GM12878 (cell line): ENCODE measurements around the gene CELSR1. TPM values are rescaled to one million over a fixed set of nuclear protein-coding genes. Genes with fewer than 3 reads are reported as not detected.

ENCODE experiments used
- ATAC-seq: fragments of 200-7000 bp; cut with Tn5 transposase; 3 replicates; pipeline ENCODE4 v1.9.1; 2020; ENCODE audit warnings: mild to moderate bottlenecking, moderate library complexity
- BruUV-seq: library from RNA; stranded (reverse); fragments of 400-500 nt; replicated peaks from 2 replicates; lab custom pipeline; 2021; lab: Mats Ljungman, UMichigan
- CTCF ChIA-PET: fragments of 300-600 bp; sonication (Branson Sonifier 250); formaldehyde crosslinking; extraction: SDS; loops from one replicate; lab custom pipeline; 2021; ENCODE audit warnings: inconsistent platforms; lab: Yijun Ruan, JAX
- POLR2A ChIA-PET: fragments of 350-600 bp; formaldehyde crosslinking; extraction: SDS; loops from one replicate; lab custom pipeline; 2021; ENCODE audit warnings: inconsistent platforms; lab: Charles Lee
- RAD21 ChIA-PET: fragments of 300-600 bp; sonication (Branson Sonifier 250); formaldehyde crosslinking; loops from one replicate; lab custom pipeline; 2023; ENCODE audit warnings: antibody characterized with exemption; ENCODE audit not compliant: unreplicated experiment; lab: Charles Lee
- SMC1A ChIA-PET: fragments of 300-600 bp; sonication (Branson Sonifier 250); formaldehyde crosslinking; loops from one replicate; lab custom pipeline; 2023; ENCODE audit not compliant: unreplicated experiment, uncharacterized antibody; lab: Charles Lee
- DNase-seq: peaks from one replicate; pipeline ENCODE4 v3.0.0-alpha.2; 2011; ENCODE audit warnings: low read depth, low spot score
- FAIRE-seq: peaks from 3 replicates; lab custom pipeline; 2011; peaks lifted over from hg19 to GRCh38; lab: Jason Lieb, UNC
- H2AFZ ChIP-seq: 2 replicates; pipeline ENCODE4 v1.6.0; 2011; ENCODE audit warnings: low read depth, low read length, control low read depth; ENCODE audit not compliant: control insufficient read depth
- H3K27ac ChIP-seq: 2 replicates; pipeline ENCODE4 v1.5.1; 2011; ENCODE audit warnings: control low read depth; ENCODE audit not compliant: control insufficient read depth, insufficient read depth
- H3K27me3 ChIP-seq, 2 experiments: replicated peaks in 1 of 2; 2 replicates each; pipeline versions ENCODE4 v1.6.0 to v1.6.1; 2011; ENCODE audit warnings: low read length in 1 of 2; ENCODE audit not compliant: control insufficient read depth in 2 of 2, insufficient read depth in 2 of 2
- H3K36me3 ChIP-seq, 2 experiments: 2 replicates each; pipeline ENCODE4 v1.5.1; 2011; ENCODE audit warnings: low read length in 1 of 2; ENCODE audit not compliant: control insufficient read depth in 2 of 2, insufficient read depth in 2 of 2
- H3K4me1 ChIP-seq: 2 replicates; pipeline ENCODE4 v1.6.1; 2011; ENCODE audit warnings: mild to moderate bottlenecking, low read length, moderate library complexity, mixed read lengths; ENCODE audit not compliant: control insufficient read depth, insufficient read depth
- H3K4me2 ChIP-seq: 2 replicates; pipeline ENCODE4 v1.6.0; 2011; ENCODE audit warnings: control low read depth; ENCODE audit not compliant: control insufficient read depth, insufficient read depth
- H3K4me3 ChIP-seq: fragments of 200-600 bp; sonication (generic); 2 replicates; pipeline ENCODE4 v1.5.1; 2016
- H3K79me2 ChIP-seq: 2 replicates; pipeline ENCODE4 v1.6.0; 2011; ENCODE audit warnings: low read length; ENCODE audit not compliant: control insufficient read depth, insufficient read depth
- H3K9ac ChIP-seq: 2 replicates; pipeline ENCODE4 v1.8.0; 2011; ENCODE audit warnings: low read length, control low read depth, mixed read lengths; ENCODE audit not compliant: control insufficient read depth, insufficient read depth
- H3K9me3 ChIP-seq: replicated peaks from 3 replicates; pipeline ENCODE4 v1.5.1; 2011; ENCODE audit warnings: mild to moderate bottlenecking, low read length; ENCODE audit not compliant: control insufficient read depth, insufficient read depth
- H4K20me1 ChIP-seq: 2 replicates; pipeline ENCODE4 v1.6.0; 2011; ENCODE audit not compliant: control insufficient read depth, insufficient read depth
- ATF7 ChIP-seq: fragments of 450-650 bp; IDR thresholded peaks from 2 replicates; pipeline ENCODE4 v1.6.1; 2016; ENCODE audit warnings: low read depth, mild to moderate bottlenecking
- BCL11A ChIP-seq: IDR thresholded peaks from 2 replicates; pipeline ENCODE4 v1.6.1; 2011; ENCODE audit warnings: low read depth, low read length
- CREM ChIP-seq: IDR thresholded peaks from 2 replicates; pipeline ENCODE4 v1.6.1; 2014; ENCODE audit warnings: antibody characterized with exemption, low read depth
- ETV6 ChIP-seq, 2 experiments: fragments of 450-650 bp in 1 of 2; IDR thresholded peaks in 1 of 2; conservative IDR thresholded peaks in 1 of 2; 2 replicates each; pipeline ENCODE4 v1.6.1; 2014; ENCODE audit warnings: antibody characterized with exemption in 1 of 2, borderline replicate concordance in 1 of 2, low read depth in 1 of 2, mild to moderate bottlenecking in 1 of 2, moderate library complexity in 1 of 2
- FOXK2 ChIP-seq: fragments of 450-650 bp; IDR thresholded peaks from 2 replicates; pipeline ENCODE4 v1.6.1; 2017; ENCODE audit warnings: mild to moderate bottlenecking, moderate library complexity
- SMC3 ChIP-seq: IDR thresholded peaks from 2 replicates; pipeline ENCODE4 v1.6.1; 2011; ENCODE audit warnings: low read length, improper control_type of control experiment, borderline replicate concordance
- STAT3 ChIP-seq: IDR thresholded peaks from 2 replicates; pipeline ENCODE4 v1.6.1; 2011; ENCODE audit warnings: low read depth, low read length, improper control_type of control experiment
- YY1 ChIP-seq: IDR thresholded peaks from 2 replicates; pipeline ENCODE4 v1.6.1; 2011; ENCODE audit warnings: low read depth, mild to moderate bottlenecking, low read length
- ZZZ3 ChIP-seq: IDR thresholded peaks from 2 replicates; pipeline ENCODE4 v1.6.1; 2011; ENCODE audit warnings: low read depth; ENCODE audit not compliant: control insufficient read depth, insufficient read length
- WGBS: methylation state at CpG from one replicate; pipeline ENCODE4 v1.1.6; 2016; ENCODE audit warnings: low lambda C conversion rate; ENCODE audit not compliant: insufficient replicate concordance, insufficient coverage; ENCODE audit errors: missing lambda C conversion rate; 5-methylcytosine and 5-hydroxymethylcytosine counted together
- in situ Hi-C: fragments of 300-500 bp; cut with MboI; formaldehyde crosslinking; loops from 9 replicates; pipeline ENCODE4 v1.14.3; 2018; ENCODE audit warnings: mixed read lengths
- intact Hi-C: fragments of 100-400 bp; cut with micrococcal nuclease; formaldehyde crosslinking; loops from one replicate; pipeline ENCODE4 v1.14.2; 2022; ENCODE audit not compliant: unreplicated experiment
- polyA plus RNA-seq, 11 experiments: library from polyadenylated mRNA; depleted of rRNA in 4 of 11; unstranded in 6 of 11; stranded (reverse) in 5 of 11; fragments of >200 nt; fragmentation: Nextera tagmentation in 4 of 11; fragmentation: Illumina TruSeq in 1 of 11; extraction: Ambion mirVana in 4 of 11; extraction: Trizol in 1 of 11; gene quantifications; 1 replicate in 1 of 11; 2 replicates in 10 of 11; pipeline versions ENCODE4 v1.2.1 to v1.2.3, GENCODE V29; 2011 to 2016; ENCODE audit warnings: inconsistent platforms in 2 of 11, missing spikeins in 2 of 11, low read depth in 1 of 11
- total RNA-seq, 4 experiments: library from RNA; depleted of rRNA in 3 of 4; stranded (reverse); fragments of >200 nt in 3 of 4; fragmentation: Illumina TruSeq in 1 of 4; extraction: Trizol in 1 of 4; gene quantifications; 2 replicates each; pipeline versions ENCODE4 v1.2.1 to v1.2.3, GENCODE V29; 2013 to 2021
- TF ChIP-seq, protein P1 (sequence below): fragments of 150-350 bp; IDR thresholded peaks from 2 replicates; pipeline ENCODE4 v1.6.1; 2014; ENCODE audit warnings: mild to moderate bottlenecking, low read depth, low read length
- TF ChIP-seq, protein P2 (sequence below): fragments of 450-650 bp; formaldehyde crosslinking; IDR thresholded peaks from 2 replicates; pipeline ENCODE4 v1.5.0; 2022; ENCODE audit warnings: mild to moderate bottlenecking, missing genetic modification characterization

Gene CELSR1
- total and polyA plus RNA-seq, 10 of the 15 experiments (the other 5 are each of a cell fraction or from before 2014, with no cell fraction given): 0.05 to 1.7 (median 0.35) TPM; not detected in 2

DNA sequence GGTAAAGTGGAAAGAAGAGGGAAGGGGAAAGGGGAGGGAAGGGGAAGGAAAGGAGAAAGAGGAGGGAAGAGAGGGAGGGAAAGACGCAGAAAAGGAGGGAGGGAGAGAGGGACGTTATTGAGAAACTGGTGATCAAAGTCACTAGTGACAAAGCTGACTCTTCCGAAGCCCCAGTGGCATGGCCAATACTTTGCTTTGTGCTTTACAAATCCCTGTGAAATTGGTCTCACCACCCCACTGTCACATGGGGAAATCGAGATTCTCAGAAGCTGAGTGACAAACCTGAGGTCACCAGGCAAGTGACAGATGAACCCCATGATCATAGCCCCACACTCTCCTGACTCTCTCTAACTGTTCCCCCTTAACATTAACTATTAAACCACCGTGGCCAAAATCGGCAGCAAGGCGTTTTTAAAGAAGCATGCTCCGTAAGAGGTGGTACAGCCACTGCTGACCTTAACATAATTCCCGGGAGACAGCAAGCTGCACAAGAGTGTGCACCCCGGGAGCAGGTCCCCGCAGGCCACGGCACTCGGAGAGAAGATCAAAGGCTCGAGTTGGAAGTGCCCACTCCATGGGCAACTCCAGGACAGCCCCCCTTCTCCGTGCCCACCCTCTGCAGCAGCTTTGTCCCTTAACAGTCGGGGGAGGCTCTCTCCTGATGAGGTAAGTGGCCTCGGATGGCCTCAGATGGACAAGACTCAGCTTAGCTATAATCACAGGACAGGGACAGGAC is 34.8 kb downstream of the CELSR1 start:
- H3K4me3 ChIP-seq: no peak overlapping the region
- POLR2A ChIA-PET: interaction anchor here (1.1 kb wide), 1 partner anchor 18 kb away, joined by 3 read pairs; no protein-coding TSS in a partner anchor

DNA sequence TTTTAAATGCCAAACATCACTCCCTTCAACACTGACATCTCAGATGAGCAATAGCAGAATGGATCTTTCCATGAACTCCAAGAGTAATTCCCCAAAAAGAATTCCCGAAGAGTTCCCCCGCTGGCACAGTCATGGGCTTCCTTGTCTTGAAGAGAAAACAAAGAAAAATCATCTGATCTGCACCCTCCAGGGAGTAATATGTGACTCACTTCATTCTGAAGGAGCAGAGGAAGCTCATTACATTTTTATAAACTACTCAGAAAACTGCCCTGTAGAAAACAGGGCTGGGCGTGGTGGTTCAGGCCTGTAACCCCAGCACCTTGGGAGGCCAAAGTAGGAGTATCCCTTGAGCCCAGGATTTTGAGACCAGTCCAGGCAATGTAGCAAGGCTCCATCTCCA is 35.7 kb downstream of the CELSR1 start:
- no peak for DNase-seq
- TF ChIP-seq YY1 (no peak), BCL11A (no peak), FOXK2 (no peak), CREM (no peak), ETV6 (conservative IDR thresholded peaks at IDR 0.05 in 1 of 2, IDR thresholded peaks at IDR 0.05 in 1 of 2; ENCODE audit: borderline replicate concordance in 1 of 2, low read depth in 1 of 2) (no peak), STAT3 (no peak), ZZZ3 (no peak)
- TF ChIP-seq, protein P1, sequence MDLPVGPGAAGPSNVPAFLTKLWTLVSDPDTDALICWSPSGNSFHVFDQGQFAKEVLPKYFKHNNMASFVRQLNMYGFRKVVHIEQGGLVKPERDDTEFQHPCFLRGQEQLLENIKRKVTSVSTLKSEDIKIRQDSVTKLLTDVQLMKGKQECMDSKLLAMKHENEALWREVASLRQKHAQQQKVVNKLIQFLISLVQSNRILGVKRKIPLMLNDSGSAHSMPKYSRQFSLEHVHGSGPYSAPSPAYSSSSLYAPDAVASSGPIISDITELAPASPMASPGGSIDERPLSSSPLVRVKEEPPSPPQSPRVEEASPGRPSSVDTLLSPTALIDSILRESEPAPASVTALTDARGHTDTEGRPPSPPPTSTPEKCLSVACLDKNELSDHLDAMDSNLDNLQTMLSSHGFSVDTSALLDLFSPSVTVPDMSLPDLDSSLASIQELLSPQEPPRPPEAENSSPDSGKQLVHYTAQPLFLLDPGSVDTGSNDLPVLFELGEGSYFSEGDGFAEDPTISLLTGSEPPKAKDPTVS: no peak
- TF ChIP-seq, protein P2, sequence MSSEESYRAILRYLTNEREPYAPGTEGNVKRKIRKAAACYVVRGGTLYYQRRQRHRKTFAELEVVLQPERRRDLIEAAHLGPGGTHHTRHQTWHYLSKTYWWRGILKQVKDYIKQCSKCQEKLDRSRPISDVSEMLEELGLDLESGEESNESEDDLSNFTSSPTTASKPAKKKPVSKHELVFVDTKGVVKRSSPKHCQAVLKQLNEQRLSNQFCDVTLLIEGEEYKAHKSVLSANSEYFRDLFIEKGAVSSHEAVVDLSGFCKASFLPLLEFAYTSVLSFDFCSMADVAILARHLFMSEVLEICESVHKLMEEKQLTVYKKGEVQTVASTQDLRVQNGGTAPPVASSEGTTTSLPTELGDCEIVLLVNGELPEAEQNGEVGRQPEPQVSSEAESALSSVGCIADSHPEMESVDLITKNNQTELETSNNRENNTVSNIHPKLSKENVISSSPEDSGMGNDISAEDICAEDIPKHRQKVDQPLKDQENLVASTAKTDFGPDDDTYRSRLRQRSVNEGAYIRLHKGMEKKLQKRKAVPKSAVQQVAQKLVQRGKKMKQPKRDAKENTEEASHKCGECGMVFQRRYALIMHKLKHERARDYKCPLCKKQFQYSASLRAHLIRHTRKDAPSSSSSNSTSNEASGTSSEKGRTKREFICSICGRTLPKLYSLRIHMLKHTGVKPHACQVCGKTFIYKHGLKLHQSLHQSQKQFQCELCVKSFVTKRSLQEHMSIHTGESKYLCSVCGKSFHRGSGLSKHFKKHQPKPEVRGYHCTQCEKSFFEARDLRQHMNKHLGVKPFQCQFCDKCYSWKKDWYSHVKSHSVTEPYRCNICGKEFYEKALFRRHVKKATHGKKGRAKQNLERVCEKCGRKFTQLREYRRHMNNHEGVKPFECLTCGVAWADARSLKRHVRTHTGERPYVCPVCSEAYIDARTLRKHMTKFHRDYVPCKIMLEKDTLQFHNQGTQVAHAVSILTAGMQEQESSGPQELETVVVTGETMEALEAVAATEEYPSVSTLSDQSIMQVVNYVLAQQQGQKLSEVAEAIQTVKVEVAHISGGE: no peak

More for the DNA sequence above, 34.8 kb downstream of the CELSR1 start:
- Histone ChIP-seq H2AFZ (no peak overlapping the region), H3K4me1 (peaks cover 3% of the 10 kb centered on the region; the same call in 1 of the 2 replicates)
- intact Hi-C loops: loop anchor here (2.0 kb wide), 1 partner anchor 14 kb away; no protein-coding TSS in a partner anchor
- peak; percentile 17; the same call in 2 of the 3 replicates for ATAC-seq
- TF ChIP-seq SMC3: no peak
- TF ChIP-seq ATF7: 0 out of 2 replicates have a peak, but pooled peaks have one; percentile 10
- TF ChIP-seq, all 136 proteins: peak for 1
- Histone ChIP-seq H3K9me3 (no peaks in the 10 kb centered on the region), H3K36me3 (no peaks in the 10 kb centered on the region), H3K4me2 (no peak overlapping the region), H3K9ac (no peak overlapping the region), H3K79me2 (no peaks in the 10 kb centered on the region), H3K27ac (no peak overlapping the region), H3K27me3 (peaks cover 0 to 9% of the 10 kb centered on the region in 2 experiments; a peak in 1 of 4 replicates), H4K20me1 (no peaks in the 10 kb centered on the region)
- 25% methylated on average over 16 of the region's 17 CpGs for WGBS
- CTCF ChIA-PET: interaction anchor here (1.7 kb wide), 1 partner anchor 135 kb away, joined by 3 read pairs; no protein-coding TSS in a partner anchor
- no peak for FAIRE-seq
- RAD21 ChIA-PET: interaction anchor here (0.6 kb wide), 1 partner anchor 26 kb away, joined by 3 read pairs; no protein-coding TSS in a partner anchor
- BruUV-seq: no TSS peak
- in situ Hi-C loops: no loop called here
- SMC1A ChIA-PET: interaction anchor here (1.2 kb wide), 1 partner anchor 14 kb away, joined by 3 read pairs; no protein-coding TSS in a partner anchor
- no peak for DNase-seq

More for the DNA sequence above, 35.7 kb downstream of the CELSR1 start:
- Histone ChIP-seq H3K79me2 (no peaks in the 10 kb centered on the region), H3K27ac (no peak overlapping the region), H3K9me3 (no peaks in the 10 kb centered on the region), H3K4me3 (no peak overlapping the region), H3K36me3 (no peaks in the 10 kb centered on the region), H3K4me1 (peaks cover 3% of the 10 kb centered on the region; the same call in 1 of the 2 replicates), H3K9ac (no peak overlapping the region), H3K27me3 (peaks cover 0 to 9% of the 10 kb centered on the region in 2 experiments; a peak in 1 of 4 replicates), H4K20me1 (no peaks in the 10 kb centered on the region), H3K4me2 (no peak overlapping the region), H2AFZ (no peak overlapping the region)
- FAIRE-seq (no peak), ATAC-seq (no peak)
- 45% methylated on average over 3 of the region's 3 CpGs for WGBS
- intact Hi-C loops (loop anchor here (2.0 kb wide), 1 partner anchor 13 kb away; no protein-coding TSS in a partner anchor), in situ Hi-C loops (no loop called here)
- ChIA-PET POLR2A (no interaction called here), RAD21 (interaction anchor here (0.6 kb wide), 1 partner anchor 26 kb away, joined by 3 read pairs; no protein-coding TSS in a partner anchor), SMC1A (interaction anchor here (1.2 to 1.3 kb wide), 2 partner anchors 13 to 134 kb away, joined by 3 read pairs; no protein-coding TSS in a partner anchor), CTCF (no interaction called here)
- BruUV-seq: no TSS peak
